Activated CD8-positive, alpha-beta memory T cell treated with anti-CD3 and anti-CD28 coated beads for 24 hours (primary cell): ENCODE data around the gene GTF2H4.

Source experiments
- DNase-seq: peaks from one replicate; pipeline ENCODE4 v3.0.0-alpha.2; 2020

GTF2H4 gene

GRCh38 chr6:30960907-30961673, 53.1 kb downstream of the GTF2H4 start:
- no peak for DNase-seq

- DNase-seq = no peak
These were observed 54.7 kb downstream of the GTF2H4 start for GRCh38 chr6:30962716-30963115.

GRCh38 chr6:30963641-30964040, 55.6 kb downstream of the GTF2H4 start:
- DNase-seq = no peak
